OCI-M1 (cell line): ENCODE data around the gene INSM2.

ENCODE experiments used
- DNase-seq: peaks from one replicate; lab custom pipeline; 2025; lab: John Stamatoyannopoulos, UW

INSM2 gene

GRCh38 chr14:35543006-35543405 is 9.0 kb downstream of the INSM2 start:
- no peak for DNase-seq

GRCh38 chr14:35549551-35549950 is 15.6 kb downstream of the INSM2 start:
- no peak for DNase-seq

- DNase-seq, result no peak
Measured at GRCh38 chr14:35551081-35551480, 17.1 kb downstream of the INSM2 start.

- no peak for DNase-seq
Measured at GRCh38 chr14:35553808-35554207, 19.8 kb downstream of the INSM2 start.

- DNase-seq, result no peak
Measured at GRCh38 chr14:35556548-35556947, 22.6 kb downstream of the INSM2 start.

- no peak for DNase-seq
Measured at GRCh38 chr14:35557221-35557747, 23.3 kb downstream of the INSM2 start.

GRCh38 chr14:35558680-35559079 is 24.7 kb downstream of the INSM2 start:
- DNase-seq, result peak; percentile 51

- no peak for DNase-seq
Measured at GRCh38 chr14:35565871-35566464, 32.0 kb downstream of the INSM2 start.

- DNase-seq, result no peak
Measured at GRCh38 chr14:35571598-35571997, 37.6 kb downstream of the INSM2 start.

- no peak for DNase-seq
Measured at GRCh38 chr14:35573911-35574310, 39.9 kb downstream of the INSM2 start.

GRCh38 chr14:35576260-35576659 is 42.3 kb downstream of the INSM2 start:
- DNase-seq, result no peak

- no peak for DNase-seq
Measured at GRCh38 chr14:35576856-35577255, 42.9 kb downstream of the INSM2 start.

- DNase-seq, result no peak
Measured at GRCh38 chr14:35578135-35578534, 44.2 kb downstream of the INSM2 start.

- no peak for DNase-seq
Measured at GRCh38 chr14:35578639-35579038, 44.7 kb downstream of the INSM2 start.
